Activated T-cell treated with anti-CD3 and anti-CD28 coated beads for 1 hour (primary cell): ENCODE data around the gene ARHGEF11.
"Not testable (repeated sequence)": the region's sequence is repeated elsewhere in the genome, so short reads cannot be mapped to it uniquely, and the experiment has no call there.

Source experiments
- DNase-seq: peaks from one replicate; pipeline ENCODE4 v3.0.0-alpha.2; 2020; ENCODE audit warnings: low read depth

The ARHGEF11 gene, protein sequence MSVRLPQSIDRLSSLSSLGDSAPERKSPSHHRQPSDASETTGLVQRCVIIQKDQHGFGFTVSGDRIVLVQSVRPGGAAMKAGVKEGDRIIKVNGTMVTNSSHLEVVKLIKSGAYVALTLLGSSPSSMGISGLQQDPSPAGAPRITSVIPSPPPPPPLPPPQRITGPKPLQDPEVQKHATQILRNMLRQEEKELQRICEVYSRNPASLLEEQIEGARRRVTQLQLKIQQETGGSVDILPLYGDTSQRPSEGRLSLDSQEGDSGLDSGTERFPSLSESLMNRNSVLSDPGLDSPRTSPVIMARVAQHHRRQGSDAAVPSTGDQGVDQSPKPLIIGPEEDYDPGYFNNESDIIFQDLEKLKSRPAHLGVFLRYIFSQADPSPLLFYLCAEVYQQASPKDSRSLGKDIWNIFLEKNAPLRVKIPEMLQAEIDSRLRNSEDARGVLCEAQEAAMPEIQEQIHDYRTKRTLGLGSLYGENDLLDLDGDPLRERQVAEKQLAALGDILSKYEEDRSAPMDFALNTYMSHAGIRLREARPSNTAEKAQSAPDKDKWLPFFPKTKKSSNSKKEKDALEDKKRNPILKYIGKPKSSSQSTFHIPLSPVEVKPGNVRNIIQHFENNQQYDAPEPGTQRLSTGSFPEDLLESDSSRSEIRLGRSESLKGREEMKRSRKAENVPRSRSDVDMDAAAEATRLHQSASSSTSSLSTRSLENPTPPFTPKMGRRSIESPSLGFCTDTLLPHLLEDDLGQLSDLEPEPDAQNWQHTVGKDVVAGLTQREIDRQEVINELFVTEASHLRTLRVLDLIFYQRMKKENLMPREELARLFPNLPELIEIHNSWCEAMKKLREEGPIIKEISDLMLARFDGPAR (N-terminal part only)

DNA sequence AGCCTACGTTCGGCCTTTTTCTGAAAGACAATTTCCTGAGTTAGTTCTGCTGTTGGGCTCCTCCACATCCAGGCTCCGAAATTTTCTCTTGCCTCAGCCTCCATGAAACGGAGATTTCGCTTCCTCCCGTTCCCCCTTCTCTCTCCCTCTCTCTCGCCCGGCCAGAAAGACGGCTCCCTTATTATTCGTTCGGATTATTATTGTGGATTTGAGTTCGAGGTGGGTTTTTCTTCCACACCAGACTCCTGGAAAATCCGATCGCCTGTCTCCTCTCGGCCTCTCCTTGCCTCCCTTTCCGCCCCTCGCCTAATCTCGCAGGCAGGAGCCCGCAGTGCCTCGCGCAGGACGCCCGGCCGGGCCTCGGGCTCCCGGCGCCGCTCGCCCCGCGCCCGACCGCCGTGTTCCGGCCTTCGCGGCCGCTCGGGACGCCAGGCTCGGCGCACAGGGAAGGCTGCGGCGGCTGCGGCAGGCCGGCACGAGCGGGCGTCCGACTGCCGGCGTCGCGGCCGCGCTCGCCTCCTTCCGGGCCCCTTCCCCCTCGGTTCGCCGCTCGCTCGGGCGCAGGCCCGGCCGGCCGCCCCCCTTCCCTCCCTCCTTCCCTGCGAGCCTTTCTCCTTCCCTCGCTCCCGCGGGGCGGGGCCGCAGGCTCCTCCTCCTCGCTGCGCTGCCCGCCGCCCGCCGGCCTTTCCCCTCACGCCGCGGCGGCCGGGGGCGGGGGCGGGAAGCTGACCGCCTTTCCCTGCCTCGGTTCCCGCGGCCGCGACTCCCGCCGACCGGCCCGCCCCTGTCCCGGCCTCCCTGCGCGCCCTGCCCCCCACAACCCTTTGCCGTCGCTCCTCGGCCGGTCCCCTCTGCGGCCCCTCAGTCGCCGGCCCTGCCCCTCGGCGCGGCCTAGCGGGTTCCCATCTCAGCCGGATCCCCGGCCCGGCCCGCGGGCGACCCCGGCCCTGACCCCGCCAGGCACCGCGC, at the start of gene ARHGEF11:
ARHGEF11 (minus strand) TSS at position 493 of the 969 bp plus-strand sequence. CDS start 1,412 bp downstream, outside the sequence.
- no peak for DNase-seq

DNA sequence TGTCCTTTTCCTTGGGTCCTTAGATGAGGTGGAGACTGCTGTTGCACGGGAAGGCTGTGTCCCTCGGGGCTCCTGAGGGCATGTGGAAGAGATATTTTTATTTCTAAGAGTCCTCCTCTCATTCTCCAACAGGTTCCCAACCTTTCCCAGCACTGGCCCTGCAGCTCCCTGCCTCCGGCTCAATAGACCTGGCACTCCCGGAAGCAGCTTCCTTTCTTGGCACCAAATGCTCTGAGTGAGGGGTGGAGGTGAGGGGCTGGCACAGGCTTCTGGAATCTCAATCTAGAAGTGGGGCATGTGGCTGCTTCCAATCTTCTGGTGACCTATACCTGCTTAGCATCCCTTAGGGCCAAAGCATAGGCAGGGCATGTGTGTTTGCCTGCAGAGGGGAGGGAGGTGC, 49.5 kb upstream of the ARHGEF11 start:
- DNase-seq = no peak

DNA sequence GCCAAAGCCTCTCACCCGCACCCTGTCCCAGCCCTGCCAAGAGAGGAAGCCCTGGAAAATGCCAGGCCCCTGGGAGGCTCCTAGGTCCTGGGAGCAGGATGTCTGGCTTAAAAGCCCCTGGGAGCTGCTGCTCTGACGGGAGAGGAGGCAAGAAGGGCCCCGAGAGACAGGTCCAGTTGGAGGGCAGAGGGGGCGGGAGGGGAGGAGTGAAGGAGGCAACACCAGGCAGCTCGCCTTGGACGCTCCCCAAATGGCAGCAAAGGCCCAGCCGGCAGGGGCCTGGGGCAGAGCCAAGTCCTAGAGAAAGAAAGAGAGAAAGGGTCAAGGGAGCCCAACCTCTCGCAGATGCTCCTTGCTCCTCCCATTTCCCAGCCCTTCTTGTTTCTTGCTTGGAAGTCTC, 47.3 kb upstream of the ARHGEF11 start:
- no peak for DNase-seq

DNA sequence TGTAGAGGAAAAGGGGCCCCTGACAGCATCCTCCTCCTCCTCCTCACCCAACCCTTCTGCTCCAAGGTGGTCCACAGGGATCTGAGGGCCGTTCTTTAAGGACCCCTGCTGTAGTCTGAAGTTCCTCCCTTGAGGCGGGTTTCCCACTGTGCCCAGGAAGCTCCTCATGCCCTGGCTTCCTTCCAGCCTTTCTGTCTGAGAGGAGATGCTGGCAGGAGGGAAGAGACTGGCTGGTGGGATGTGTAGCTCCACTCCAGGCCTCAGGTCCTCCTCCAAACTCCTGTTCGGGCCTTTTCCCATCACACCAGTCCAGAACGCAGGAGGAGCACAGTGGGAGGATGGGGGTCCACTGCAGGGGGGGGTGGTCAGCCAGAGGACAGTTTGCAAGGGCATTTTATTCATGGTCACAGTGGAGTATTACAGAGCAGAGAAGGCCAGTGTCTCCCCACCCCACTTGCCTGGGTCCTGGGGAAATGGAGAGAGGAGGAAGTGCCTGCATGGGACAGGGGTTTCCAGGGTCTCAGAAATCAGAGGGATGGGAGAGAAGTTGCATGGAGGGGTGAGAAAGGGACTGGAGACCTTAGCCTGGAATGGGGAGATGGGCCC, 46.2 kb upstream of the ARHGEF11 start:
- DNase-seq = no peak

DNA sequence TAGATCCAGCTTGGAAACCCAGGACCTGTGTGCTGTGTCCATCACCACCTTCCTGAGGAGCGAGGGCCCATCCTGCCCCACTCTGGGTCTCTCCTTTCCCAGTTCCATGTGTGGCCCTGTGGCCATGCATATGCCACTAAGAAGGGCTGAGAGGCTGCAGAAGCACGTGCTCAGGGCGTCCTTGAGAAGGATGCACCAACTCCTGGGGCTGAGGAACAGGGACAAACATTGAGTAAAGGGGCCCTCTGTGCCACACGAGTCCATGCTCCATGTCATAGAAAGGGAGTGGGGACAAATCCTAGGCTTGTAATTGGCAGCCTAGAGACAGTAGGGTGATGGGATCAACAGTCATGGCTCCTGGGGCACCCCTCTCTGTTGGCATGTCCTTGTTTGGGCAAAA, 45.6 kb upstream of the ARHGEF11 start:
- DNase-seq = no peak

DNA sequence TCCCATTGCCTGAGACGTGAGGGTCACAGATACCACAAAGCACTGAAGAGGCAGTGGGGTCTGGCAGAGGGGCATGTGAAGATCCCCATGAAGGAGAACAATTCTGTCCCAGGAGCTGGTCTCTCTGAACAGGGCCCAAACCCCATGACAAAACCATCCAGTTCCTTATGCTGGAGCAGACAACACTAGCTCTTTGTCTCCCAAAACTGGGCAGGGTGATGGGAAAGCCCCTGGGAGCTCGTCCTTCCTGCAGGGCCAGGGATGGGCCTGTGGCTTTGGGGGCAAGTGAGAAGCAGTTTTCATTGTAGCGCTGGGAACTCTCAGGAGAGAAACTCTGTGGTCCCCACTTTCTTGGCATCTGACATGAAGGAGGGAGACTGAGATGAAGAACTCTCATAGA, 45.2 kb upstream of the ARHGEF11 start:
- no peak for DNase-seq

DNA sequence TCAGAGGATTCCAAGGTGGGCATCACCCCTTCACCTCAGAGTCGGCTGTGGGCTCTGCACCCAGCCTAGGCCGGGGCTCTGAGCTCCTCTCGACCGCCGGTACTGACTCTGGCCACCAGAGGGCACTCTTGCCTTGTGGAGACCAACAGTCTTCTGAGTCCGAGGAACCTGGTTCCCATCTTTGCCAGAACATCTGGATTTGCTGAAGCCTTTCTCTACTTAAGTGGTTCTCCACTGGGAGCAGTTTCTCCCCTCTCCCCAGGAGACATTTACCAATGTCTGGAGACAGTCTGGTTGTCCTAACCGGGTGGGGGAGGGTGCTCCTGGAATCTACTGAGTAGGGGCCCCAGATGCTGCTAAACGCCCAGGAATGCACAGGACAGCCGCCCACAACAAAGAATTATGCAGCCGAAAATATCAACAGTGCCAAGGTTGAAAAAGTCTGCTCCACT, 44.7 kb upstream of the ARHGEF11 start:
- peak; percentile 92 for DNase-seq

DNA sequence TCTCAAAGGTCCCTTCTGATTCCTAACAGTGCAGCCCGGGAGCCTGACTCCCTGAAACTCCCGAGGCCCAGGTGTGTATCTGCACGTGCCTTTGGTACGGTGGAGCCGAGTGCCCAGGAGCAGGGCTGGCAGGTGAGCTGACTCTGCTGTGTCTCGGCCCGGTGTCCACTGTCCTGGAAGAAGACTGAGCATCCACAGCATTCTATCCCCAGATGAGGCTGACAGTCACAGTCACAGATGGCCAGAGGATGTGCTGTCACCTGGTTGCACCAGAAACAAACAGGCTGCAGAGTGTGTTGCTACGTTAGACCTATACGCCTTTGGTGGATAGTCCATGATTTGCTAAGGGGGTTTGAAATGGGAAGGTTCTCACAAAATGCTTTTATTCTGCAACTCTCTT, 44.2 kb upstream of the ARHGEF11 start:
- no peak for DNase-seq

DNA sequence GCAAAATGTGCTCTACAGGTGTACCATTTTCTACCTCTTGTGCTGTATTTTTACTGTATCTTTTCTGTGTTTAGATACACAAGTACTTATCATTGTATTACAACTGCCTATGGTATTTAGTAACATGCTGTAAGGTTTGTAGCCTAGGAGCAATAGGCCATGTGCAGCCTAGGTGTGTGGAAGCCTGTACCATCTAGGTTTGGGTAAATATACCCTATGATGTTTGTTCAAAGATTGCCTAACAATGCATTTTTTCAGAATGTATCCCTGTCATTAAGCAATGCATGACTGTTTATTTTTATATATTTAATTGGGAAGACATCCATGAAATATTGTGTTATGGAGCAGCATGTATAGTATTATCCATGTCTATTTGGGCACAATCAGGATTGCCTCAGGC, 43.1 kb upstream of the ARHGEF11 start:
- DNase-seq = no peak

DNA sequence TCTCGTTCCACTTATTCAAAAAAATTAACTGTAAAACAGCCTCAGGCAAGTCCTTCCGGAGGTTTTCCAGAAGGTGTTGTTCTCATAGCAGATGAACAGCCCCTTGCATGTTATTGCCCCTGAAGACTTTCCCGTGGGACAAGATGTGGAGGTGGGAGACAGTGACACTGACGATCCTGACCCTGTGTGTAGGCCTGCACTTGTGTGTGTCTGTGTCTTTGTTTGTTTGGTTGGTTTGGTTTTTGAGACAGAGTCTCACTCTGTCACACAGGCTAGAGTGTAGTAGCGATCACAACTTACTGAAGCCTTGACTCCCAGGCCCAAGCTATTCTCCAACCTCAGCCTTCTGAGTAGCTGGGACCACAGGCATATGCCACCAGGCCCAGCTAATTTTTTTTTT, 41.5 kb upstream of the ARHGEF11 start:
- no peak for DNase-seq

DNA sequence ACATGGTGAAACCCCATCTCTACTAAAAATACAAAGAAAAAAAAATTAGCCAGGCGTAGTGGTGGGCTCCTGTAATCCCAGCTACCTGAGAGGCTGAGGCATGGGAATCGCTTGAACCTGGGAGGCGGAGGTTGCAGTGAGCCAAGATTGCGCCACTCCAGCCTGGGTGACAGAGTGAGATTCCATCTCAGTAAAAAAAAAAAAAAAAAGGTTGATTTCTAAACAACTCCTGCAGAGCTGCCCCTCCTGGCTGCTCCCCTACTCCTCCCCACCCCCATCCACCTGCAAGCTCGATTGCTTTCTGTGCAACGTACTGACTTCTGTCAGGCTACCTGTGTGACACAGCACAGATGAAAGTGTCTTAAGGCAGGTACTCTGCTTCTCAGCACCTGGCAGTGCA, 40.8 kb upstream of the ARHGEF11 start:
- DNase-seq = no peak

DNA sequence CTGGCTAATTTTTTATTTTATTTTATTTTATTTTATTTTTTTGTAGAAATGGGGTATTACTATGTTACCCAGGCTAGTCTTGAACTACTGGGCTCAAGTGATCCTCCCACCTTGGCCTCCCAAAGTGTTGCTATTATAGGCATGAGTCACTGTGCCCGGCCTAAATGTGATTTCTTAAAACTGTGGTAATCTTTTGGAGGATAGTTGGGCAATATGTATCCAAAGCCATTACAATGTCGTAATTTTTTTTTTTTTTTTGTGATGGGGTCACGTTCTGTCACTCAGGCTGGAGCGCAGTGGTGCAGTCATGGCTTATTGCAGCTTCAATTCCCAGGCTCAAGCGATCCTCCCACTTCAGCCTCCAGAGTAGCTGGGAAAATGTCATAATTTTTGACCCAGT, 39.9 kb upstream of the ARHGEF11 start:
- no peak for DNase-seq

DNA sequence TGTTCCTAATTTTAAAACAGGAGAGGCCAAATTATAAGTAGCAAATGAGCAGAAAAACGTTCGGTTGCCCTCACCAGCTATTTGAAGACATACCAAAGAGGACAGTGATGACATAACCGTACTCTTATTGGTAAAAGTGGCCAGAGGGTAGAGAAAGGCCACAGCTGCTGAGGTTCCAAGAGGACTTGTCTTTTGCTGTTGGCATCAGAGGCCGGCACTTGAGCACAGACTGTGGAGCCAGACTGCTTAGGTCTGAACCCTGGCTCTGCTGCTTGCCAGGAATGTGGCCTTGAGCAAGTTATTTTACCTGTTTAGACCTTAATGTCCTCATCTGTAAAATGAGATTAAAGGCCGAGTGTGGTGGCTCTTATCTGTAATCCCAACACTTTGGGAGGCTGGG, 39.2 kb upstream of the ARHGEF11 start:
- DNase-seq = no peak

DNA sequence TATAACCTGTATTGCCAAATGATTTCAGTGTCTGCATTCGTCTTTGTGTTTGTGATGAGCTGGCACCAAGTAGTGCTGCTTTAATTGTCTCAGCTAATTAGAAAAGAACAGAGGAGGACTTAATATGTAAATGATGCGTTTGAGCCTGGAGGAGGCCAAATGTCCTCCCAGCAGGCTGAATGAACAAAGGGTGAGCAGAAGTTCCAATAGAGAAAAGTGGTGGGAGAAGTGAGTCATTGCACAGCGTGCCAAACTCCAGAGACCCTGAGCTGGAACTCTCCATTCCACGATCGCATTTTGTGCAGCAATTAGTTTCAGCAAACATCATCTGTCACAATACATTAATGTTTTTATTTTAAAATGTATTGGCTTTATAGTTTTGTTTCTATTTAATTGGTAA, 36.2 kb upstream of the ARHGEF11 start:
- no peak for DNase-seq

DNA sequence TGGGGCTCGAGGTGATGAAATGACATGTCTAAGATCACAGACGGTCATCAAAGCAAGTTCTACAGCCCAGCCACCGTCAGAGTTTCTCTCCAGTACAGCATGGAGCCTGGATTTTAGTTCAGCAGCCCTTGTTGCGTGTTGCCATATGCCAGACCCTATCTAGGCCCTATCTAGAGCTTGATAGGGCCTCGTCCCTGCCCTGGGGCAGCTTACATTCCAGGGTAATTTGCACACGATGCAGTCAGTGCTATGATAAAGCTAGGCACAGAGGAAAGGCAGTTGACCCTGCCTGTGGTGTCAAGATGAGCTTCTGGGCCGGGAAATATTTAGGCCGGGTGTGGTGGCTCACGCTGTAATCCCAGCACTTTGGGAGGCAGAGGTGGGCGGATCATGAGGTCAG, 35.2 kb upstream of the ARHGEF11 start:
- DNase-seq = no peak

DNA sequence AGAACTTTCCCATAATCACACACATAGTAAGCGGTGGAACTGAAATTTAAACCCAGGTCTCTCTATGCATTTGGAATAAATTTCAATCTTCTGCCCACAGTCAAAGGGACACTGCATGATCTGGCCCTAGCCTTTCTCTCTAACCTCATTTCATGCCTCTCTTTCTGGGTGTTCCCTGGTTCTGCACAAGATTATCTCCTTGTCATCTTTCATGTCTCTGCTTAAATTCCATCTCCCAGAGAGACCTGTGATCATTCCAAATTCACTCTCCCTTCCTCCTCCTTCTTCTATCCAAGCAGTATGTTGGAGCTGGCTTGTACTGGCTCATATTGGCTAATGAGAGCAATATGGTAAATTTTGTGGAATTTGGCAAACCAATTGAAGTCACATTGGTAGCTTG, 31.9 kb upstream of the ARHGEF11 start:
- DNase-seq = no peak

DNA sequence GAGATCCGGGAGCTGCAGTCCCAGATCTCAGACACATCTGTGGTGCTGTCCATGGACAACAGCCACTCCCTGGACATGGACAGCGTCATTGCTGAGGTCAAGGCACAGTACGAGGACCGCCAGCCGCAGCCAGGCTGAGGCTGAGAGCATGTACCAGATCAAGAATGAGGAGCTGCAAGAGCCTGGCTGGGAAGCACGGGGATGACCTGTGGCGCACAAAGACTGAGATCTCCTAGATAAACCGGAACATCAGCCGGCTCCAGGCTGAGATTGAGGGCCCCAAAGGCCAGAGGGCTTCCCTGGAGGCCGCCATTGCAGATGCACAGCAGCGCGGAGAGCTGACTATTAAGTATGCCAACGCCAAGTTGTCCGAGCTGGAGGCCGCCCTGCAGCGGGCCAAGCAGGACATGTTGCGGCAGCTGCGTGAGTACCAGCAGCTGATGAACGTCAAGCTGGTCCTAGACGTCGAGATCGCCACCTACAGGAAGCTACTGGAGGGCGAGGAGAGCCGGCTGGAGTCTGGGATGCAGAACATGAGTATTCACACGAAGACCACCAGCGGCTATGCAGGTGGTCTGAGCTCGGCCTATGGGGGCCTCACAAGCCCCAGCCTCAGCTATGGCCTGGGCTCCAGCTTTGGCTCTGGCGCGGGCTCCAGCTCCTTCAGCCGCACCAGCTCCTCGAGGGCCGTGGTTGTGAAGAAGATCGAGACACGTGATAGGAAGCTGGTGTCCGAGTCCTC, 28.6 kb upstream of the ARHGEF11 start:
- peak; percentile 5 for DNase-seq

DNA sequence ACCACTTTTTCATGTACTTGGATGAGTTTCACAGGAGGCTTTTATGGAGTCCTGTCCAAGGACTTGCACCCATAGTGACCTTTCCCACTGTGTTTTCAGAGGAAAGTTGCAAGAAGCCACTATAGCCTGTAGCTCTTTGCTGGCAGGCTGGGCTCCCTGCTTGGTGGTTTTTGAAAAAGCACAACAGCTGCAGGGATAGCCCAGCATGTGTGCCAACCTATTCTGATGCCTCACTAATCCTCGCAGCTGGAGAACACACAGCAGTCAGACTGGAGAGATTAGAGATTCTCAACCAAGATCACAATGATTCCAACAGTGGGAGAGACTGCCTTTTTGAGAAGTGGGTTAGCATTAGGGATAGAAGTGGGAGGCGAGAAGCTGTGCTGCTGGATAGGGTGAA, 24.1 kb upstream of the ARHGEF11 start:
- no peak for DNase-seq

DNA sequence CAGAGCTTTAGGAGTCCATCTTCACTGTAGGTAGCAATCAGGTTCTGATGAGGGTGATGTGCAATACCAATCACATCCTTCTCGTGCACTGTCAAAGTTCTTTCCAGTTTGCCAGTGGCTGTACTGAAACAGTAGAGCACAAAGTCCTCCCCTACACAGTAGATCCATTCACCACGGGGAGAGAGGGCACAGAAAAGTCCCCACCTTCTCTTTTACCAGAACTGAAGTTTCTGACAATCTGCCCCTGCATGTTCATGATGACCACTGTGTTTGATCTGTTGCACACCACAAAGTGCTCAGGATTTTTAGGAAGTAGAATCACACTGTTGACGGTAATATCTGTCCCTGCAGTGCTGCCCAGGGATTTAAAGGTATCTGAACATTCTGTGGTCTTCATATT, 13.7 kb upstream of the ARHGEF11 start:
- not testable (repeated sequence) for DNase-seq

DNA sequence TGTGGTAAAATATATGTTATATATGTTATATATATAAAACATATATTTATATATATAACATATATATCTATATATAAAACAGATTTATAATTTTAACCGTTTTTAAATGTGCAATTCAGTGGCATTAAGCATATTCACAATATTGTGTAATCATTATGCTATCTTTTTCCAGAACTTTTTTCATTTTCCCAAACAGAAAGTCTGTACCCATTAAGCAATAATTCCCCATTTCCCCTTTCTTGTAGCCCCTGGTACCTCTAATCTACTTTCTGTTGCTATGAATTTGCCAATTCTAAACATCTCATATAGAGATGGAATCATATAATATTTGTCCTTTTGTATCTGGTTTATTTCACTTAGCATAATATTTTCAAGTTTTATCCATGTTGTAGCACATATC, 10.7 kb upstream of the ARHGEF11 start:
- no peak for DNase-seq

DNA sequence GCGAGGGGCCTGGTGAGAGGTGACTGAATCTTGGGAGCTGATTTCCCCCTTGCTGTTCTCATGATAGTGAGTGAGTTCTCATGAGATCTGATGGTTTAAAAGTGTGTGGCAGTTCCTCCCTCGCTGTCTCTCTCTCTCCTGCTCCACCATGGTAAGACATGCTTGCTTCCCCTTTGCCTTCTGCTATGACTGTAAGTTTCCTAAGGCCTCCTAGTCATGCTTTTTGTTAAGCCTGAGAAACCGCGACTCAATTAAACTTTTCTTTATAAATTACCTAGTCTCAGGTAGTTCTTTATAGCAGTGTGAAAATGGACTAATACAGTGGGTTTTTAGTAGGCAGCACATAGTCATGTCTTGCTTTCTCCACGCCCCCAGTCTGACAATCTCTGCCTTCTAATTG, 10.2 kb upstream of the ARHGEF11 start:
- DNase-seq = not testable (repeated sequence)
